ENCODE measurements around the gene ANXA3. TPM values are rescaled to one million over a fixed set of nuclear protein-coding genes. Genes with fewer than 3 reads are reported as not detected.

ANXA3 gene
- total and polyA plus RNA-seq, 3 donors from 2014 or later, result 1.1 to 6.4 (median 3.5) TPM

GRCh38 chr4:78659665-78660064 lies 108.1 kb downstream of the ANXA3 start:
- Histone ChIP-seq H3K4me3 (no peak overlapping the region), H3K9me3 (no peaks in the 10 kb centered on the region), H3K27me3 (no peaks in the 10 kb centered on the region), H3K4me1 (no peaks in the 10 kb centered on the region), H3K36me3 (ENCODE audit: low read depth, missing control alignments) (no peaks in the 10 kb centered on the region), H3K27ac (no peak overlapping the region)
- WGBS, 2 donors, result 69 to 94% methylated on average over 1 of the region's 1 CpG
- DNase-seq, result no peak
- intact Hi-C loops (cut with DNase I; ENCODE audit: low total_unique reads), result no loop called here
- no peak for TF ChIP-seq POLR2A (IDR thresholded peaks at IDR 0.05)
- TF ChIP-seq, protein P1, sequence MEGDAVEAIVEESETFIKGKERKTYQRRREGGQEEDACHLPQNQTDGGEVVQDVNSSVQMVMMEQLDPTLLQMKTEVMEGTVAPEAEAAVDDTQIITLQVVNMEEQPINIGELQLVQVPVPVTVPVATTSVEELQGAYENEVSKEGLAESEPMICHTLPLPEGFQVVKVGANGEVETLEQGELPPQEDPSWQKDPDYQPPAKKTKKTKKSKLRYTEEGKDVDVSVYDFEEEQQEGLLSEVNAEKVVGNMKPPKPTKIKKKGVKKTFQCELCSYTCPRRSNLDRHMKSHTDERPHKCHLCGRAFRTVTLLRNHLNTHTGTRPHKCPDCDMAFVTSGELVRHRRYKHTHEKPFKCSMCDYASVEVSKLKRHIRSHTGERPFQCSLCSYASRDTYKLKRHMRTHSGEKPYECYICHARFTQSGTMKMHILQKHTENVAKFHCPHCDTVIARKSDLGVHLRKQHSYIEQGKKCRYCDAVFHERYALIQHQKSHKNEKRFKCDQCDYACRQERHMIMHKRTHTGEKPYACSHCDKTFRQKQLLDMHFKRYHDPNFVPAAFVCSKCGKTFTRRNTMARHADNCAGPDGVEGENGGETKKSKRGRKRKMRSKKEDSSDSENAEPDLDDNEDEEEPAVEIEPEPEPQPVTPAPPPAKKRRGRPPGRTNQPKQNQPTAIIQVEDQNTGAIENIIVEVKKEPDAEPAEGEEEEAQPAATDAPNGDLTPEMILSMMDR (IDR thresholded peaks at IDR 0.05), result no peak

Small RNA genes within 50 kb of the gene (small RNA-seq; reads per million reads assigned to genes)
- gene HIGD1AP13 (0 reads per million in 2 donors), gene RF00019 (0 reads per million in 2 donors)

Other genes starting within 250 kb of the ANXA3 start
- 100 to 1,000 TPM; 102 to 110 TPM for gene BMP2K, start 224.6 kb downstream of the ANXA3 start, total RNA-seq
- gene BMP2K, start 224.6 kb downstream of the ANXA3 start, polyA plus RNA-seq (ENCODE audit: insufficient read depth, low read depth, low replicate concordance), result 64.9 TPM